SIG-M5 treated with dmso at 0.1 percent for 504 hours (cell line): ENCODE data around the gene FAM170B.

Experiments
- DNase-seq: peaks from one replicate; lab custom pipeline; 2025; ENCODE audit not compliant: unreplicated experiment; lab: John Stamatoyannopoulos, UW

Gene FAM170B

GRCh38 chr10:49169776-49170175 lies 36.0 kb upstream of the FAM170B start:
- no peak for DNase-seq

GRCh38 chr10:49168831-49169500 lies 35.1 kb upstream of the FAM170B start:
- DNase-seq = no peak

- DNase-seq = no peak
These were observed 34.3 kb upstream of the FAM170B start for GRCh38 chr10:49168171-49168540.

- DNase-seq = no peak
These were observed 33.8 kb upstream of the FAM170B start for GRCh38 chr10:49167425-49168170.

- DNase-seq = no peak
These were observed 32.9 kb upstream of the FAM170B start for GRCh38 chr10:49166484-49167400.

GRCh38 chr10:49165821-49166483 lies 32.1 kb upstream of the FAM170B start:
- no peak for DNase-seq

GRCh38 chr10:49165259-49165658 lies 31.4 kb upstream of the FAM170B start:
- no peak for DNase-seq

- peak; percentile 73 for DNase-seq
These were observed 30.9 kb upstream of the FAM170B start for GRCh38 chr10:49164559-49165188.

- no peak for DNase-seq
These were observed 29.9 kb upstream of the FAM170B start for GRCh38 chr10:49163741-49164140.

- no peak for DNase-seq
These were observed 29.0 kb upstream of the FAM170B start for GRCh38 chr10:49162761-49163310.

- DNase-seq = no peak
These were observed 28.2 kb upstream of the FAM170B start for GRCh38 chr10:49162063-49162462.

GRCh38 chr10:49161411-49161997 lies 27.7 kb upstream of the FAM170B start:
- DNase-seq = peak; percentile 61

GRCh38 chr10:49160814-49161213 lies 27.0 kb upstream of the FAM170B start:
- DNase-seq = no peak

GRCh38 chr10:49160110-49160509 lies 26.3 kb upstream of the FAM170B start:
- DNase-seq = no peak

- DNase-seq = no peak
These were observed 25.1 kb upstream of the FAM170B start for GRCh38 chr10:49158915-49159314.

GRCh38 chr10:49158404-49158803 lies 24.6 kb upstream of the FAM170B start:
- no peak for DNase-seq

- DNase-seq = no peak
These were observed 23.4 kb upstream of the FAM170B start for GRCh38 chr10:49157229-49157628.

GRCh38 chr10:49154641-49155040 lies 20.8 kb upstream of the FAM170B start:
- DNase-seq = no peak

- DNase-seq = no peak
These were observed 20.1 kb upstream of the FAM170B start for GRCh38 chr10:49153971-49154370.

- DNase-seq = no peak
These were observed 19.3 kb upstream of the FAM170B start for GRCh38 chr10:49153115-49153514.
